AG10803 (cell line): Measurements from ENCODE around the gene TRAIP.
A peak's percentile ranks its signal among the peaks of the same experiment; 100 is the strongest.
"Not testable (repeated sequence)": the region's sequence is repeated elsewhere in the genome, so short reads cannot be mapped to it uniquely, and the experiment has no call there.

ENCODE experiments used
- DNase-seq: peaks from one replicate; pipeline ENCODE4 v3.0.0; 2010; ENCODE audit warnings: low read depth
- H3K4me3 ChIP-seq: 2 replicates; pipeline ENCODE4 v1.5.1; 2011; ENCODE audit warnings: mild to moderate bottlenecking, low read length, control low read depth
- CTCF ChIP-seq: conservative IDR thresholded peaks from 2 replicates; pipeline ENCODE4 v1.5.1; 2011; ENCODE audit warnings: mild to moderate bottlenecking, low read length, control low read depth, inconsistent platforms

TRAIP gene

GRCh38 chr3:49856181-49857005, at the start of gene TRAIP:
TRAIP (minus strand) TSS chr3:49856564; CDS start chr3:49856453, 111 bp downstream.
- TF ChIP-seq CTCF, result no peak
- peak within 1 kb of the TSS; percentile 89 for H3K4me3 ChIP-seq
- DNase-seq, result peak; percentile 87

GRCh38 chr3:49904448-49904847, 48.1 kb upstream of the TRAIP start:
- not testable (repeated sequence) for DNase-seq, H3K4me3 ChIP-seq

GRCh38 chr3:49903451-49904424, 47.4 kb upstream of the TRAIP start, which contains the start of gene MST1R:
MST1R (minus strand) TSS chr3:49903873; CDS start chr3:49903609, 264 bp downstream.
- DNase-seq, result no peak
- no peak for TF ChIP-seq CTCF
- peak within 1 kb of the TSS; percentile 28; the same call in 1 of the 2 replicates for H3K4me3 ChIP-seq

GRCh38 chr3:49902511-49903345, 46.4 kb upstream of the TRAIP start:
- DNase-seq, result no peak
- H3K4me3 ChIP-seq, result no peak overlapping the region
- no peak for TF ChIP-seq CTCF

- no peak overlapping the region for H3K4me3 ChIP-seq
These were observed 45.3 kb upstream of the TRAIP start for GRCh38 chr3:49901366-49902339.

More at GRCh38 chr3:49901366-49902339, 45.3 kb upstream of the TRAIP start:
- peak; percentile 54 for DNase-seq
- no peak for TF ChIP-seq CTCF
